HEK293 (cell line): ENCODE measurements around the gene NRSN2.

Experiments
- HOXD13 ChIP-seq: sonication (generic); formaldehyde crosslinking; IDR thresholded peaks from 2 replicates; pipeline ENCODE4 v1.8.0; 2022; ENCODE audit warnings: missing genetic modification reagents, borderline replicate concordance
- MEIS1 ChIP-seq: sonication (generic); formaldehyde crosslinking; IDR thresholded peaks from 2 replicates; pipeline ENCODE4 v1.8.1; 2022; ENCODE audit warnings: missing genetic modification reagents, mild to moderate bottlenecking, borderline replicate concordance
- SALL2 ChIP-seq: fragments of 450-650 bp; formaldehyde crosslinking; IDR thresholded peaks from 2 replicates; pipeline ENCODE4 v1.5.0; 2017; ENCODE audit warnings: missing biosample characterization, mild to moderate bottlenecking, missing genetic modification characterization, borderline replicate concordance
- ZBTB20 ChIP-seq: fragments of 450-650 bp; formaldehyde crosslinking; IDR thresholded peaks from 2 replicates; pipeline ENCODE4 v1.5.1; 2016; ENCODE audit warnings: missing biosample characterization, missing genetic modification characterization
- ZNF133 ChIP-seq: fragments of 450-650 bp; formaldehyde crosslinking; IDR thresholded peaks from 2 replicates; pipeline ENCODE4 v1.5.1; 2016; ENCODE audit warnings: missing biosample characterization, missing genetic modification characterization
- ZNF138 ChIP-seq: fragments of 450-650 bp; formaldehyde crosslinking; IDR thresholded peaks from 2 replicates; pipeline ENCODE4 v1.5.1; 2016; ENCODE audit warnings: missing biosample characterization, missing genetic modification characterization, borderline replicate concordance
- ZNF274 ChIP-seq, 2 experiments: fragments of 200-500 bp in 1 of 2; fragments of 450-650 bp in 1 of 2; sonication (Bioruptor generic) in 1 of 2; formaldehyde crosslinking in 1 of 2; IDR thresholded peaks; 2 replicates each; pipeline versions ENCODE4 v1.5.1 to v1.6.1; 2014 to 2016; ENCODE audit warnings: borderline replicate concordance in 1 of 2, inconsistent platforms in 1 of 2, low read length in 1 of 2, missing biosample characterization in 1 of 2, missing genetic modification characterization in 1 of 2
- ZNF324 ChIP-seq: fragments of 450-650 bp; formaldehyde crosslinking; IDR thresholded peaks from 2 replicates; pipeline ENCODE4 v1.5.1; 2016; ENCODE audit warnings: missing biosample characterization, missing genetic modification characterization
- ZNF76 ChIP-seq: fragments of 450-650 bp; formaldehyde crosslinking; IDR thresholded peaks from 2 replicates; pipeline ENCODE4; 2016; ENCODE audit warnings: low read depth, missing biosample characterization, missing genetic modification characterization, borderline replicate concordance
- TF ChIP-seq, protein P1 (sequence below): fragments of 450-650 bp; formaldehyde crosslinking; IDR thresholded peaks from 2 replicates; pipeline ENCODE4 v1.5.1; 2016; ENCODE audit warnings: missing biosample characterization, missing genetic modification characterization, borderline replicate concordance
- TF ChIP-seq, protein P2 (sequence below): fragments of 450-650 bp; formaldehyde crosslinking; IDR thresholded peaks from 2 replicates; pipeline ENCODE4 v1.5.1; 2016; ENCODE audit warnings: missing biosample characterization, missing genetic modification characterization
- TF ChIP-seq, protein P3 (sequence below): fragments of 450-650 bp; formaldehyde crosslinking; IDR thresholded peaks from 2 replicates; pipeline ENCODE4 v1.5.1; 2016; ENCODE audit warnings: missing biosample characterization, missing genetic modification characterization

DNA sequence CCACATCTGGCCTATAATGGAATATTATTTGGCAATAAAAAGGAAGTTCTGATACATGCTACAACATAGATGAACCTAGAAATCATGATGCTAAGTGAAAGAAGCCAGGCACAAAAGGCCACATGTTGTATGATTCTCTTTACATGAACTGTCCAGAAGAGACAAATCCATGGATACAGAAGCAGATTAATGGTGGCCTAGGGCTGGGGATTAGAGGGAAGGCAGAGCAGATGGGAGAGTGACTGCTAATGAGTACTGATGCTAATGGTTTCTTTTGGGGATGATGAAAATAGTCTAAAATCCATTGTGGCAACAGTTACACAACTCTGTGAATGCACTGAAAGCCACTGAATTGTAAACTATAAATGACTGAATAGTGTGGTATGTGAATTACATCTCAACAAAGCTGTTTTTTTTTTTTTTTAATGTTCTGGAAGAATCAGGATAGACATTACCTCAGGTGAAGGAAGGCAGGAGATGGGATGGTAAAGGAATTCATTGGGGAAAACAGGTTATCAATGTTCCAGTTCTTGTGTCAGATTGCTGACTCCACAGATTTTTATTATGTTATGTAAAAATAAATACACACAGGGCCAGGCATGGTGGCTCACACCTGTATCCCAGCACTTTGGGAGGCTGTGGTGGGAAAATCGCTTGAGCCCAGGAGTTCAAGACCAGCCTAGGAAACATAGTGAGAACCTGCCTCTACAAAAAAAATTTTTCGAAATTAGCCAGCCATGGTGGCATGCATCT, 30.4 kb upstream of the NRSN2 start:
- TF ChIP-seq HOXD13 (CRISPR knock-in tag) (no peak), MEIS1 (CRISPR knock-in tag) (no peak), SALL2 (no peak), ZNF138 (no peak), ZBTB20 (tag by site-specific recombination) (no peak), ZNF274 (IDR thresholded peaks at IDR 0.05; ENCODE audit: low read length) (no peak), ZNF274 (tag by site-specific recombination; IDR thresholded peaks at IDR 0.05; ENCODE audit: borderline replicate concordance) (no peak), ZNF76 (no peak), ZNF133 (tag by site-specific recombination) (no peak), ZNF324 (tag by site-specific recombination) (no peak)
- TF ChIP-seq, protein P1, sequence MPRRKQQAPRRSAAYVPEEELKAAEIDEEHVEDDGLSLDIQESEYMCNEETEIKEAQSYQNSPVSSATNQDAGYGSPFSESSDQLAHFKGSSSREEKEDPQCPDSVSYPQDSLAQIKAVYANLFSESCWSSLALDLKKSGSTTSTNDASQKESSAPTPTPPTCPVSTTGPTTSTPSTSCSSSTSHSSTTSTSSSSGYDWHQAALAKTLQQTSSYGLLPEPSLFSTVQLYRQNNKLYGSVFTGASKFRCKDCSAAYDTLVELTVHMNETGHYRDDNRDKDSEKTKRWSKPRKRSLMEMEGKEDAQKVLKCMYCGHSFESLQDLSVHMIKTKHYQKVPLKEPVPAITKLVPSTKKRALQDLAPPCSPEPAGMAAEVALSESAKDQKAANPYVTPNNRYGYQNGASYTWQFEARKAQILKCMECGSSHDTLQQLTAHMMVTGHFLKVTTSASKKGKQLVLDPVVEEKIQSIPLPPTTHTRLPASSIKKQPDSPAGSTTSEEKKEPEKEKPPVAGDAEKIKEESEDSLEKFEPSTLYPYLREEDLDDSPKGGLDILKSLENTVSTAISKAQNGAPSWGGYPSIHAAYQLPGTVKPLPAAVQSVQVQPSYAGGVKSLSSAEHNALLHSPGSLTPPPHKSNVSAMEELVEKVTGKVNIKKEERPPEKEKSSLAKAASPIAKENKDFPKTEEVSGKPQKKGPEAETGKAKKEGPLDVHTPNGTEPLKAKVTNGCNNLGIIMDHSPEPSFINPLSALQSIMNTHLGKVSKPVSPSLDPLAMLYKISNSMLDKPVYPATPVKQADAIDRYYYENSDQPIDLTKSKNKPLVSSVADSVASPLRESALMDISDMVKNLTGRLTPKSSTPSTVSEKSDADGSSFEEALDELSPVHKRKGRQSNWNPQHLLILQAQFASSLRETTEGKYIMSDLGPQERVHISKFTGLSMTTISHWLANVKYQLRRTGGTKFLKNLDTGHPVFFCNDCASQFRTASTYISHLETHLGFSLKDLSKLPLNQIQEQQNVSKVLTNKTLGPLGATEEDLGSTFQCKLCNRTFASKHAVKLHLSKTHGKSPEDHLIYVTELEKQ (tag by site-specific recombination) = no peak
- TF ChIP-seq, protein P2, sequence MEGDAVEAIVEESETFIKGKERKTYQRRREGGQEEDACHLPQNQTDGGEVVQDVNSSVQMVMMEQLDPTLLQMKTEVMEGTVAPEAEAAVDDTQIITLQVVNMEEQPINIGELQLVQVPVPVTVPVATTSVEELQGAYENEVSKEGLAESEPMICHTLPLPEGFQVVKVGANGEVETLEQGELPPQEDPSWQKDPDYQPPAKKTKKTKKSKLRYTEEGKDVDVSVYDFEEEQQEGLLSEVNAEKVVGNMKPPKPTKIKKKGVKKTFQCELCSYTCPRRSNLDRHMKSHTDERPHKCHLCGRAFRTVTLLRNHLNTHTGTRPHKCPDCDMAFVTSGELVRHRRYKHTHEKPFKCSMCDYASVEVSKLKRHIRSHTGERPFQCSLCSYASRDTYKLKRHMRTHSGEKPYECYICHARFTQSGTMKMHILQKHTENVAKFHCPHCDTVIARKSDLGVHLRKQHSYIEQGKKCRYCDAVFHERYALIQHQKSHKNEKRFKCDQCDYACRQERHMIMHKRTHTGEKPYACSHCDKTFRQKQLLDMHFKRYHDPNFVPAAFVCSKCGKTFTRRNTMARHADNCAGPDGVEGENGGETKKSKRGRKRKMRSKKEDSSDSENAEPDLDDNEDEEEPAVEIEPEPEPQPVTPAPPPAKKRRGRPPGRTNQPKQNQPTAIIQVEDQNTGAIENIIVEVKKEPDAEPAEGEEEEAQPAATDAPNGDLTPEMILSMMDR = no peak
- TF ChIP-seq, protein P3, sequence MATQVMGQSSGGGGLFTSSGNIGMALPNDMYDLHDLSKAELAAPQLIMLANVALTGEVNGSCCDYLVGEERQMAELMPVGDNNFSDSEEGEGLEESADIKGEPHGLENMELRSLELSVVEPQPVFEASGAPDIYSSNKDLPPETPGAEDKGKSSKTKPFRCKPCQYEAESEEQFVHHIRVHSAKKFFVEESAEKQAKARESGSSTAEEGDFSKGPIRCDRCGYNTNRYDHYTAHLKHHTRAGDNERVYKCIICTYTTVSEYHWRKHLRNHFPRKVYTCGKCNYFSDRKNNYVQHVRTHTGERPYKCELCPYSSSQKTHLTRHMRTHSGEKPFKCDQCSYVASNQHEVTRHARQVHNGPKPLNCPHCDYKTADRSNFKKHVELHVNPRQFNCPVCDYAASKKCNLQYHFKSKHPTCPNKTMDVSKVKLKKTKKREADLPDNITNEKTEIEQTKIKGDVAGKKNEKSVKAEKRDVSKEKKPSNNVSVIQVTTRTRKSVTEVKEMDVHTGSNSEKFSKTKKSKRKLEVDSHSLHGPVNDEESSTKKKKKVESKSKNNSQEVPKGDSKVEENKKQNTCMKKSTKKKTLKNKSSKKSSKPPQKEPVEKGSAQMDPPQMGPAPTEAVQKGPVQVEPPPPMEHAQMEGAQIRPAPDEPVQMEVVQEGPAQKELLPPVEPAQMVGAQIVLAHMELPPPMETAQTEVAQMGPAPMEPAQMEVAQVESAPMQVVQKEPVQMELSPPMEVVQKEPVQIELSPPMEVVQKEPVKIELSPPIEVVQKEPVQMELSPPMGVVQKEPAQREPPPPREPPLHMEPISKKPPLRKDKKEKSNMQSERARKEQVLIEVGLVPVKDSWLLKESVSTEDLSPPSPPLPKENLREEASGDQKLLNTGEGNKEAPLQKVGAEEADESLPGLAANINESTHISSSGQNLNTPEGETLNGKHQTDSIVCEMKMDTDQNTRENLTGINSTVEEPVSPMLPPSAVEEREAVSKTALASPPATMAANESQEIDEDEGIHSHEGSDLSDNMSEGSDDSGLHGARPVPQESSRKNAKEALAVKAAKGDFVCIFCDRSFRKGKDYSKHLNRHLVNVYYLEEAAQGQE (tag by site-specific recombination) = no peak
